GM15510 (cell line): ENCODE results near the gene AHCYL2.

Experiments used
- POLR2A ChIP-seq: IDR thresholded peaks from 3 replicates; pipeline ENCODE4 v1.6.1; 2011; ENCODE audit warnings: borderline replicate concordance; ENCODE audit not compliant: insufficient read length; ENCODE audit errors: extremely low read depth

AHCYL2 gene

DNA sequence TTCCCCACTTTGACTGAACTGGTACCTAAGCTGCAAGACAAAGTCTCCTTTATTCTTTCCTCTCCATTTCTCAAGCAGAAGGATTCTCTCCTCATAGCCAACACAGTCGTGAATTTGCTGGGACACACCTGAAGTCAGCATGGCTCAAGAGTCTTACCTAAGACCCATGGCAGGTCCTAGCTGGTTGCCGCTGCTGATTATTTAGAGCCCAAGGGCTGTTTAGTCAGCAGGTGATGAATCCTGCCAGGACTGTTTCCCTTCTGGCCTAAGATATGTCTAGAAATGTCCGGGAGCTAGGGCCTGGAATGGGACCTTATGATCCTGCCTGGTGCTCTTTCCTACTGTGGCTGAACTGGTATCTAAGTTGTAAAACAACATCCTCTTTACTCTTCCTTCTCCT is 82.8 kb downstream of the AHCYL2 start:
- TF ChIP-seq POLR2A = no peak

GRCh38 chr7:129308047-129308446 is 83.2 kb downstream of the AHCYL2 start:
- TF ChIP-seq POLR2A = no peak

DNA sequence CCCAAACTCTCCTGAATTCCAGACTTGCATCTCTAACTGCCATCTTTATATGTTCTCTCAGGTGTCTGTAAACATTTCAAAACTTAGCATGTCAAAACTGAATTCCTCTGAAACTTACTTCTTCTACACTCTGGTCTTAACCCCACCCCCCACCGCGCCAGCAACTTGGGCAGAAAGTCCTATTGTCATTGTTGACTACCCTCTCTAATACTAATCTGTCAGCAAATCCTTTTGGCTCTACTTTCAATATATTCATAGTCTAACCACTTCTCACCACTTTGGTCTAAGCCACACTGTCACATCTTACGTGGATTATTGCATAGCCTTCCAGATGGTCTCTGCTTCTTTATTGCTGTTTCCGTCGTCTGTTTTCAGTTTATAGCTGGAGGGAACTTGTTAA is 86.6 kb downstream of the AHCYL2 start:
- no peak for TF ChIP-seq POLR2A

DNA sequence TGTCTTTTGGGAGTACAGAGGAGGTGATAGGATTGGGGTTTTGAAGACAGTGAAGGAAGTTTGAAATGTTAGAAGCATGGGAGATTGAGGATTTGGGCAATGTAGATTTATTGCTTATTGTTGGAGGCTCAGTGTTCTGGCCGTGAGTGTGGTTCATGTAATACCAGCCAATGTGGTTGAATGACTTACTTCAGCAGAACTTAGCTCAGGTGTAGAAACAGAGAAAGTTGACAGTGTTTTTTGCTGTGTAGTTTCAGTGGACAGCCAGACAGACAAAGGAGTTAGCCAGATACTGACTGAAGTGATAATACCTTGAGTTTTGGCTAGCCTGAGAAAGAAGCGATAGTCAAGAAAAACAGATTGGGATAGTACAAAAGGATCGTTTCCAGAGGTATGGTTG is 88.5 kb downstream of the AHCYL2 start:
- no peak for TF ChIP-seq POLR2A

DNA sequence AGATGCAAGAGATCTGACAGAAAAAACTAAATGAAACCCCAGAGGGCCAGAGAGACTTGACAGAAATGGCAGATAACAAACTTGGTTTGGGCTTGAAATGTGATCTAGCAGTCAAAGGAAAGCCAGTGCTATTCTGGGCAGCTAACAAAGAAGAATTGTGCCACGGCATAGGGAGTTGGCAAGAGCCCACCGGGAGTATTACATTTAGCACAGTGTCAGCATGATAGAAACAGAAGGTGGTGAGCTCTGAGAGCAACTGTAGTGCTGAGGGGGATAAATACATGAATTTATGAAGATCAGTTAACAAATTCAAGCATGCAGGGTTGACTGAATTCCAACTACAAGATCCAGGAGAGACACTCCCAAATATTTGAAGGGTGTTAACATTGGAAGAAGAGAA is 91.1 kb downstream of the AHCYL2 start:
- TF ChIP-seq POLR2A = no peak

- TF ChIP-seq POLR2A = no peak
These were observed 92.6 kb downstream of the AHCYL2 start for GRCh38 chr7:129317450-129317849.

DNA sequence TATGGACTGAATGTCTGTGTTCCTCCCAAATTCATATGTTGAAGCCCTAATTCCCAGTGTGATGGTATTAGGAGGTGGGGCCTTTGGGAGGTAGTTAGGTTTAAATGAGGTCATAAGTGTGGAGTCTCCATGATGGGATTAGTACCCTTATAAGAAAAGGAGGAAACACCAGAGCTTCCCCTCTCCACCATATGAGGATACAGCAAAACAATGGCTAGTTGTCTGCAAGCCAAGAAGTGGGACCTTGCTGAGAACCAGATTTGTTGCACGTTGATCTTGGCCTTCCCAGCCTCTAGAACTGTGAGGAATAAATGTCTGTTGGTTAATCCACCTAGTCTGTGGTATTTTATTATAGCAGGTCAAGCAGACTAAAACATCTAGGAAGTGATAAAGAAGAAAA is 102.2 kb downstream of the AHCYL2 start:
- no peak for TF ChIP-seq POLR2A

DNA sequence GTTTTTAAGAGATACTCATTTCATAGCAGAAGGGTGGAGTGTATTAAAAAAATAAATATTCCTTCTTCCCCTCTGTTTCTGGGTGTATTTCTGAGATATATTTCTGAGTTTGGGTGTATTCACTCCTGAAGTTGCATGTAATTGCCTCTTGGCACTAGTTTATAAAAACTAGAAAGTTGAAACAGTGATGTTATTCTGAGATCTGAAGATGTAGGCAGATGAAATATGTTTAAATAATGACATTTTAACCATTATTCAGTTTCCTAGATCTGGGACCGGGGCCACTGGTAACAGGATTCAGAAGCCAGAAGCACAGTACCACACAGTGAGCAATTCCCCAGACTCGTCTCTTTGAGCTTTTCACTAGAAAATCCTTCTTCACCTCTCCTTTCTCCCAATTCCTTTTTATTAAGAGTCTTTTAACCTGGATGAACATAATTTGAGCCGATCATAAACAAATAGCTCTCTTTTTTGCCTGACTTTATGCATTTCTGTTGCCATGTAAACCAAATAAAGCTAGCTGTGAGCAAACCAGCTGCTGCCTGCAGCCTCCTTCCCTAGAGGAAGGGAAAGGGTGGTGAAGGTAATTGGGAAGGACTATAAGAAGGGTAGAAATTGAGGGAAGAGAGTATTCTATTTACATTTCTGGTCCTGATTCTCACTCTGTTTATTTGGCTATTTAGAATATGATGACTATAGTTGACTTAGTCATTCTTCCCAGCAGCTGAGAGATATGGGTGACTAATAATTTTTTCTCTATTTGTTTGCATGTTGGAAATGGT is 107.6 kb downstream of the AHCYL2 start:
- no peak for TF ChIP-seq POLR2A

GRCh38 chr7:129334473-129334872 is 109.6 kb downstream of the AHCYL2 start:
- no peak for TF ChIP-seq POLR2A

DNA sequence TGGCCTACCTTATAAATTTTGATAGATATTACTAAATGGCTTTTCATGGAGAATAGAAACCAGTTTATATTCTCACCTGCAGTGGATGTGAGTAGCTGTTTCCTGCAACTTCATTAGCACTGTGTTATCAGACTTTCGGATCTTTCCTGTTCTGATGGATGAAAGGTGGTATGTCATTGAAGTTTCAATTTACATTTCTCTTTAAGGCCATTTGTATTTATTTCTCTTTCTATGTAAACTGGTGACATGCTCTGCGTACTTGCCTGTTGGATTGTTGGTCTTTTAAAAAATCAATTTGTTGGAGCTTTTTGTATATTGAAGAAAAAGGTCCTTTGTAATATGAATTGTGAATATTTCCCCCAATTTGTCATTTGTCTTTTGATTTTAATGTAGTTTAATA is 113.6 kb downstream of the AHCYL2 start:
- no peak for TF ChIP-seq POLR2A

DNA sequence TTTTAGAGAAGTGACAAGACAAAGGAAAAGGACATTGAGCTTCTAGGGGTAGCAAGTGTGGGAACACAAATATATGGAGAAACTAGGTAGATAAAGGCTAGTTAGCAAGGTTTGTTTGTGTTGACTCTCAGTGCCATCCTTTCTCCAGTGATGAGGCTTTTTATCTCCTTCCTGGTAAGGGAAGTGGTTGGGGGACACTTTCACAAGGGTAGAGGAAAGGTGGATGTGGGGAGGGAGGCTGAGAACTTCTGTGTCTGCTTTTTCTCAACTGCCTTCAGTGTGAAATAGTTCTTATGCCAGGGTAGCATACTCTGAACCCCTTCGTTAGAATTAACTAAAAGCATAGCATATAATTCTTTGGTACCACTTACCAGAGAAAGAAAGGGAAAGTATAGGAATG is 116.4 kb downstream of the AHCYL2 start:
- TF ChIP-seq POLR2A = no peak

DNA sequence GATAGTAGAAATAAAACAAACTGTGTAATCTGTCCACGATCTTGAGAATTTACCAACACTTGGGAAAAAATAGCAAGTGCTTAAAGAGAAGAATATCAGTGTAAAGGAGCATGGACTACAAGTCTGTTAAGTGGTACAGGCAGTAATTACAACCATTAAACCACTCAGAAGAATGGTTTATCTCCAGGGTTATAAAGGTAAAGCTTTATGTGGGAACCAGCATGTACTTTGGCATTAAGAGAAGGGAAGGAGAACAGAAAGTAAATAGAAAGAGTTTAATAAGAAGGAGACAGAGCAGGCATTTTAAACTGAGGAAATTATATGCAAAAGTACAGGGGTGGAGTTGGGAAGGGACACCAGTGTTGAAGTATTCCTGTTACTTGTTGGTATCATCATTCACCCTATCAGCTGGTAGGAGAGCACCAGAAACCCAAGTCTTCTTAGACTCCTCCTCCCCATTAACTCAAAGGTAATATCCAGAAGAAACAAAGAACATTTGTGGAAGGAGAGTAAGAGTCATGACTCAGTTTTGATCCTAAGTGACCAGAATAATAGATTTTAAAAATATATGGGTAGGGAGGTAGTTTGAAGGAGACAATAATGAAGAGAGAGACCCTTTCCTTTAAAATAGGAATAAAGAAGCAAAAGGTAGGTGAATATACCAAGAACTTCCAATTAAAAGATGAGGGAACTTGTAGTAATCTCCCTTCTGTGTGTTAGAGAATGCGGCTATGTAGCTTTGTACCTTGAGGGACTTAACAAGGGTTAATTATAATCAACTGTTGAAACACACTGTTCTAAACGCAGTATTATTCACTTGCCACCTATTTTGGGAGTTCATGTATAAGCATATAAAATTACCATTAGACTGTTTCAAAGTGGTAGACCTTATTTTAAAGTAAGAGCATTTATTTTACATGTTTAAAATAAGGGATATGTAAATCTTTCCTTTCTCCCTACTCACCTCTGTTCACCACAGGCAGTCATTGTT is 117.3 kb downstream of the AHCYL2 start:
- no peak for TF ChIP-seq POLR2A

GRCh38 chr7:129343099-129343700 is 118.4 kb downstream of the AHCYL2 start:
- TF ChIP-seq POLR2A = no peak

- TF ChIP-seq POLR2A = no peak
These were observed 122.5 kb downstream of the AHCYL2 start for GRCh38 chr7:129347330-129347729.
